ENCODE results near the gene FAAH.
"Not testable (repeated sequence)": the region's sequence is repeated elsewhere in the genome, so short reads cannot be mapped to it uniquely, and the experiment has no call there.

FAAH gene

DNA sequence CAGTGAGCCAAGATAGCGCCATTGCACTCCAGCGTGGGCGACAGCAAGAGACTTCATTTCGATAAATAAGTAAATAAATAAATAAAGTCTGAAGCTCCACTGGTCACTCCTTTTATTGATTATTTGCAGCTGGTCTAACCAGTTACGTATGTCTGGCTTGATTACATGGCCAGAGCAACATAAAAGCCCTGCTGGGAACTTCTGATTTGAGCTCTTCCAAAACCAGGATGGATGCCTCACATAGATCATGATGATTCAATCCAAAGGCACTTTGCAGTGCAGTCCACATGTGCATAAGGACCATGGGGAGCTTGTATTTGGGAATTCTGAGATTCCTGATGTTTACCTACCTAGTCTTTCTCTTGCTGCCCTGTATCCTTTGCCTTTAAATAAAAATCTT is 29.5 kb upstream of the FAAH start:
- no peak overlapping the region for H3K4me3 ChIP-seq (ENCODE audit: control insufficient read depth, low read depth, low read length)
- peak; percentile 52 for DNase-seq (ENCODE audit: low read depth)
- TF ChIP-seq, protein P1, sequence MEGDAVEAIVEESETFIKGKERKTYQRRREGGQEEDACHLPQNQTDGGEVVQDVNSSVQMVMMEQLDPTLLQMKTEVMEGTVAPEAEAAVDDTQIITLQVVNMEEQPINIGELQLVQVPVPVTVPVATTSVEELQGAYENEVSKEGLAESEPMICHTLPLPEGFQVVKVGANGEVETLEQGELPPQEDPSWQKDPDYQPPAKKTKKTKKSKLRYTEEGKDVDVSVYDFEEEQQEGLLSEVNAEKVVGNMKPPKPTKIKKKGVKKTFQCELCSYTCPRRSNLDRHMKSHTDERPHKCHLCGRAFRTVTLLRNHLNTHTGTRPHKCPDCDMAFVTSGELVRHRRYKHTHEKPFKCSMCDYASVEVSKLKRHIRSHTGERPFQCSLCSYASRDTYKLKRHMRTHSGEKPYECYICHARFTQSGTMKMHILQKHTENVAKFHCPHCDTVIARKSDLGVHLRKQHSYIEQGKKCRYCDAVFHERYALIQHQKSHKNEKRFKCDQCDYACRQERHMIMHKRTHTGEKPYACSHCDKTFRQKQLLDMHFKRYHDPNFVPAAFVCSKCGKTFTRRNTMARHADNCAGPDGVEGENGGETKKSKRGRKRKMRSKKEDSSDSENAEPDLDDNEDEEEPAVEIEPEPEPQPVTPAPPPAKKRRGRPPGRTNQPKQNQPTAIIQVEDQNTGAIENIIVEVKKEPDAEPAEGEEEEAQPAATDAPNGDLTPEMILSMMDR (IDR thresholded peaks at IDR 0.05; ENCODE audit: control insufficient read depth, insufficient read depth, low read depth, low read length, missing control alignments) = no peak

DNA sequence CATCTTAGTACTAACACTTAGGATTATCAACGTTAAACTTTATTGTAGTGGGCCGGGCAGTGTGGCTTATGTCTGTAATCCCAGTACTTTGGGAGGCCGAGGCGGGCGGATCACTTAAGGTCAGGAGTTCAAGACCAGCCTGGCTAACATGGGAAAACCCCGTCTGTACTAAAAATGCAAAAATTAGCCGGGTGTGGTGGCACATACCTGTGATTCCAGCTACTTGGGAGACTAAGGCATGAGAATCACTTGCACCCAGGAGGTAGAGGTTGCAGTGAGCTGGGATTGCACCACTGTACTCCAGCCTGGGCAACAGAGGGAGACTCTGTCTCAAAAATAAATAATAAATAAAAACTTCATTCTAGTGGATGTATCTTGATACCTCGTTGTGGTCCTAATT is 28.3 kb upstream of the FAAH start:
- not testable (repeated sequence) for DNase-seq (ENCODE audit: low read depth); H3K4me3 ChIP-seq (ENCODE audit: control insufficient read depth, low read depth, low read length)

DNA sequence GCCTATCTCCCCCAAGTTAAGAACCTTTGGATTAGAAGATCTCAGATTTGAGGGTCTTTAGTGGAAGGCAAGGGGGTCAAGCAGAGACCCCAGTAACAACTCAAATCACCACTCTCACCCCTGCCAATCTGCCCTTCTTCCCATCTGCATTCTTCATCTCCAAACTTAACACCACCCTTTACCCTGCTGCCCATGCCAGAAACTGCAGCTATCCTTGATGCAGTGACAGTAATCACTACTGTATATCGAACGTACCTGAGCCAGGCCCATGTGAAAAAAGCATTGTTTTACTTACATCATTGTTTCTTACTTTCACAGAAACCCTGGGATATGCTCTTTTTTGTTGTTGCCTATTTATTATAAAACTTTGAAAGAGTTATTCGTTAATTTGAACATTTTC is 27.0 kb upstream of the FAAH start:
- TF ChIP-seq, protein P1 (IDR thresholded peaks at IDR 0.05; ENCODE audit: control insufficient read depth, insufficient read depth, low read depth, low read length, missing control alignments) = no peak
- no peak for DNase-seq (ENCODE audit: low read depth)

DNA sequence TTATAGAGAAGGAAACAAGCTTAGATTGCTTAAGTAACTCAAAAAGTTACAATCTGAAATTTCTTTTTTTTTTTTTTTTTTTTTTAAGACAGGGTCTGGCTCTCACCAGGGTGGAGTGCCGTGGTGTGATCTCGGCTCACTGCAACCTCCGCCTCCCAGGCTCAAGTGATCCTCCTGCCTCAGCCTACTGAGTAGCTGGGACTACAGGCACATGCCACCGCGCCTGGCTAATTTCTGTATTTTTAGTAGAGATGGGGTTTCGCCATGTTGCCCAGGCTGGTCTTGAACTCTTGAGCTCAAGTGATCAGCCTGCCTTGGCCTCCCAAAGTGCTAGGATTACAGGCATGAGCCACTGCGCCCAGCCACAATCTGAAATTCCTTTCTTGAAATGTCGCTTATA is 26.4 kb upstream of the FAAH start:
- not testable (repeated sequence) for H3K4me3 ChIP-seq (ENCODE audit: control insufficient read depth, low read depth, low read length); DNase-seq (ENCODE audit: low read depth)

More for the DNA sequence above, 27.0 kb upstream of the FAAH start:
- no peak overlapping the region for H3K4me3 ChIP-seq (ENCODE audit: control insufficient read depth, low read depth, low read length)

DNA sequence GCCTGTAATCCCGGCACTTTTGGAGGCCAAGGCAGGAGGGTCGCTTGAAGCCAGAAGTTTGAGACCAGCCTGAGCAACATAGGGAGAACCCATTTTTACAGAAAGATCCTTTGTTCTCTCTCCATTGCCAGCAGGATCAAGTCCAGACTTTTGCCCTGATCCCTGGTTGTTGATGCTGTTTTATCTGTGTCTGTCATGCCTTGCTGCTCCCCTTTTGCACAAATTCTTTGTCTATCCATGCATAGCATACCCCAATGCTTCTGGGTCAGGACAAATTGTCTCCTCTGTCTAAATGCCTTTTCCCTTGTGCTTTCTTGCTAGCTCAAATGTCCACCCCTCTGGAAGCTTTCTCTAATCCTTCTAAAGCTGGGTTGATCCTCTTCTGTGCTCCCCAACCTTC is 25.3 kb upstream of the FAAH start:
- no peak overlapping the region for H3K4me3 ChIP-seq (ENCODE audit: control insufficient read depth, low read depth, low read length)
- TF ChIP-seq, protein P1 (IDR thresholded peaks at IDR 0.05; ENCODE audit: control insufficient read depth, insufficient read depth, low read depth, low read length, missing control alignments) = no peak
- DNase-seq (ENCODE audit: low read depth) = no peak

DNA sequence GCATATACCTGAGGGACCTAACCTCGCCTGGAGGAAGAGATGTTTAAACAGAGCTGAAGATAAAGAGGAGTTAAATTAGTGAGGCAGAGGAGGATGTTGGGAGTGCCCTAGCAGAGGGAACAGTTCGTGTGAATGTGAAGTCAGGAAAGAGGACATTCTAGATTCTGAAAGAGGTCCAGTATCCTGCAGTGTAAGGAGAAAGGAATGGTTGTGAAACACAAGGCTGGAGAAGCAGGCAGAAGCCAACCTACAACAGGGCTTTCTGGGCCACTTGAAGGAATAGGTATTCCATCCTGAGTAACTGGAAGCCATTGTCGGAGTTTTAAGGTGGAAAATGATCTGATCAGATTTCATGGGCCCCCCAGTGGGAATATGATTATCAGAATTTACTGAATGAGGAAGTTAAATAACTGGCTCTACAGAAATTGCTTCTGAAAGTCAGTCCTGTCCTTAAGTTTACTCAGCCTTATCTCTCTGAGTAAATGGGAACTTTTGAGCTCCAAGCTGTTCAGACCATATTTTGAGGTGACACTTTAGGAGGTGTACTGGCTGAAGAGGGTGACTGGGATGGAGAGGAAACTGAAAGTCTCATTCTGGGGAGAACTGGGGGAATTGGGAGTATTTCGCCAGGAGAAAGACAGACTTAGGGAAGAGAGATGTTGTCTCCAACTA is 24.4 kb upstream of the FAAH start:
- TF ChIP-seq, protein P1 (IDR thresholded peaks at IDR 0.05; ENCODE audit: control insufficient read depth, insufficient read depth, low read depth, low read length, missing control alignments) = no peak
- no peak for DNase-seq (ENCODE audit: low read depth)
- H3K4me3 ChIP-seq (ENCODE audit: control insufficient read depth, low read depth, low read length) = no peak overlapping the region

DNA sequence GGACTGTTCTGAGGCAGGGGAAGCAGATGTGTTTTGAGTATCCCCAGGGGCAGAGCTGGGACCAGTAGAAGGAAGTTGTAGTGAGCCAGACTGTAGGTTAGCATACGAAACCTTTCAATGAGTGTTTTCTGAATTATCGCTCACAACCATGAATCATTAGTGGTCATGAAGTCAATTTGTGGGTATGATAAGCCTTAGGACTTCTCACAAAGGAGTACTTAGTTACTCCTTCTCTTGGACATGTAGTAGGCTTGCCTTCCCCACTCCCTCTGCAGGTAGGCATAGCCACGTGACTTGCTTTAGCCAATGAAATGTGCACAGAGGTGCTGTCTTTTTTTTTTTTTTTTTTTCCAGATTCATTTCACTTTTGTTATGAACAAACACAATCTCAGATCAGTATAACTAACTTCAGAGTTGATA is 23.9 kb upstream of the FAAH start:
- DNase-seq (ENCODE audit: low read depth) = no peak
- no peak overlapping the region for H3K4me3 ChIP-seq (ENCODE audit: control insufficient read depth, low read depth, low read length)
- TF ChIP-seq, protein P1 (IDR thresholded peaks at IDR 0.05; ENCODE audit: control insufficient read depth, insufficient read depth, low read depth, low read length, missing control alignments) = no peak

DNA sequence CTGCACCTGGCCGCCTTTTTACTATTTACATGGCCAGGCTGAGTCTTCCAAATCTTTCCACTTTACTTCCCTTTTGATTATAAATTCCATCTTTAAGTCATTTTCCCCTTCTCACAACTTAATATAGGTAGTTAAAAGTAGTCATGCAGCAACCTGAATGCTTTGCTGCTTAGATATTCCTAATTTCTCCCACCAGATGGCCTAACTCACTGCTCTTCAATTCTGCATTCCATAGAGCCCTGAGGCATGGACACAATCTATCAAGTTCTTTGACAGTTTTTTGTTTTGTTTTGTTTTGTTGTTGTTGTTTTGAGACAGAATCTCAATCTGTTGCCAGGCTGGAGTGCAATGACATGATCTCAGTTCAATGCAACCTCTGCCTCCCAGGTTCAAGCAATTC is 21.7 kb upstream of the FAAH start:
- TF ChIP-seq, protein P1 (IDR thresholded peaks at IDR 0.05; ENCODE audit: control insufficient read depth, insufficient read depth, low read depth, low read length, missing control alignments) = no peak
- no peak overlapping the region for H3K4me3 ChIP-seq (ENCODE audit: control insufficient read depth, low read depth, low read length)
- no peak for DNase-seq (ENCODE audit: low read depth)
